Measurements from ENCODE around the gene RPS16.

The RPS16 gene

GRCh38 chr19:39410831-39411080 is 25.0 kb downstream of the RPS16 start:
- H3K4me3 ChIP-seq (ENCODE audit: low read length) = no peak overlapping the region; the same call in 1 of the 2 replicates
- no peak for TF ChIP-seq ZNF274 (IDR thresholded peaks at IDR 0.05; ENCODE audit: low read depth, low read length)

GRCh38 chr19:39410017-39410830 is 25.5 kb downstream of the RPS16 start:
- no peak for TF ChIP-seq ZNF274 (IDR thresholded peaks at IDR 0.05; ENCODE audit: low read depth, low read length)
- peak overlapping the region; percentile 68 for H3K4me3 ChIP-seq (ENCODE audit: low read length)

- no peak for TF ChIP-seq ZNF274 (IDR thresholded peaks at IDR 0.05; ENCODE audit: low read depth, low read length)
- peak overlapping the region; percentile 94 for H3K4me3 ChIP-seq (ENCODE audit: low read length)
Measured at GRCh38 chr19:39409208-39410016, 26.3 kb downstream of the RPS16 start.

GRCh38 chr19:39408392-39409207 is 27.1 kb downstream of the RPS16 start:
- no peak for TF ChIP-seq ZNF274 (IDR thresholded peaks at IDR 0.05; ENCODE audit: low read depth, low read length)
- H3K4me3 ChIP-seq (ENCODE audit: low read length) = peak overlapping the region; percentile 94

GRCh38 chr19:39407660-39408391 is 27.9 kb downstream of the RPS16 start:
- TF ChIP-seq ZNF274 (IDR thresholded peaks at IDR 0.05; ENCODE audit: low read depth, low read length) = no peak
- peak overlapping the region; percentile 94 for H3K4me3 ChIP-seq (ENCODE audit: low read length)

- no peak for TF ChIP-seq ZNF274 (IDR thresholded peaks at IDR 0.05; ENCODE audit: low read depth, low read length)
- H3K4me3 ChIP-seq (ENCODE audit: low read length) = peak overlapping the region; percentile 94
Measured at GRCh38 chr19:39407410-39407659, 28.4 kb downstream of the RPS16 start.

- peak within 1 kb of the TSS; percentile 94 for H3K4me3 ChIP-seq (ENCODE audit: low read length)
- TF ChIP-seq ZNF274 (IDR thresholded peaks at IDR 0.05; ENCODE audit: low read depth, low read length) = no peak
Measured at GRCh38 chr19:39406656-39407409, 28.9 kb downstream of the RPS16 start, which contains the start of gene ZFP36. Gene ZFP36 (plus strand): TSS chr19:39406847. CDS start chr19:39406905, 58 bp downstream.

- no peak for TF ChIP-seq ZNF274 (IDR thresholded peaks at IDR 0.05; ENCODE audit: low read depth, low read length)
- peak overlapping the region; percentile 65 for H3K4me3 ChIP-seq (ENCODE audit: low read length)
Measured at GRCh38 chr19:39405958-39406655, 29.6 kb downstream of the RPS16 start.

- H3K4me3 ChIP-seq (ENCODE audit: low read length) = peak overlapping the region; percentile 65; the same call in 1 of the 2 replicates
- no peak for TF ChIP-seq ZNF274 (IDR thresholded peaks at IDR 0.05; ENCODE audit: low read depth, low read length)
Measured at GRCh38 chr19:39405261-39405957, 30.3 kb downstream of the RPS16 start.

- no peak for TF ChIP-seq ZNF274 (IDR thresholded peaks at IDR 0.05; ENCODE audit: low read depth, low read length)
- peak overlapping the region; percentile 60; the same call in 1 of the 2 replicates for H3K4me3 ChIP-seq (ENCODE audit: low read length)
Measured at GRCh38 chr19:39403331-39404312, 32.1 kb downstream of the RPS16 start.

Measured in GM08714 (cell line).